ENCODE results near the gene NEBL.

The NEBL gene

GRCh38 chr10:20778008-20778757 is 118.9 kb downstream of the NEBL start:
- no peak for DNase-seq (ENCODE audit: low read depth in 2 of 2)

GRCh38 chr10:20776384-20777118 is 120.6 kb downstream of the NEBL start:
- DNase-seq (ENCODE audit: low read depth in 2 of 2), result no peak

DNA sequence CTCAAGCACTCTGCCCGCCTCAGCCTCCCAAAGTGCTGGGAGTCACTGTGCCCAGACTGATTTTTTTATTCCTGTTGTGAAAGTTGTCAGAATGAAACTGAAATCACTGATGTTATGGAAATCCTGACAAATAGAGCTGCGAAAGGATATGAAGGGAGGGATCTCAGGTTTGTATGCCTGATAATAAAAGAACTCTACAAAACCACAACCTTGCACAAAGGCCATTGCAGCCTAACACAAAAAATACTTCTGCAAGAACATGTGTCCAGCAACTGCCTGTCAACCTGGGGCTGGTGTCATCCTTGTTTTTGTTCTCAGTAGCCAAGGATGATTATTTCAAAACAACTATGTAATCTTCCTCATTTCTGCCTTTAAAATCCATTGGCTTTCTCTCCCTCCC is 126.1 kb downstream of the NEBL start:
- no peak for DNase-seq (ENCODE audit: low read depth in 2 of 2)

- DNase-seq (ENCODE audit: low read depth in 2 of 2), result no peak
These were observed 127.6 kb downstream of the NEBL start for GRCh38 chr10:20769481-20769880.

DNA sequence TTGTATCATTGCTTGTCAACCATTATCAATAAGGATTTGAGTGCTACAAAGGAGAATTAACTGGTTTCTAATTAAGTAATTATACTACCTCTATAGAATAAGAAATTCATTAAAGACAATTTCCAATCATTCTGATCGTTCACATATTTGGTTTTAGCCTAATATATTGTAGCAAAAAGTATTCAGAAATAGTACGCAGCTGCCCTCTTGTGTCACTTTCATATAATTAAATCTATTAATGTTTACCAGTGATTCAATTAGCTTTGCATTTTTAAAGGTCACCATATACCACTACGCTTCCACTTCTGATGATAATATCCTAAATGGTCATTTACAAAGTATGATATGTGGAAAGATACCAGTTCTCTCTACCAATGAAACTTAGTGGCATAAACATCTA is 128.3 kb downstream of the NEBL start:
- DNase-seq (ENCODE audit: low read depth in 2 of 2), result no peak

GRCh38 chr10:20767028-20767427 is 130.1 kb downstream of the NEBL start:
- no peak for DNase-seq (ENCODE audit: low read depth in 2 of 2)

DNA sequence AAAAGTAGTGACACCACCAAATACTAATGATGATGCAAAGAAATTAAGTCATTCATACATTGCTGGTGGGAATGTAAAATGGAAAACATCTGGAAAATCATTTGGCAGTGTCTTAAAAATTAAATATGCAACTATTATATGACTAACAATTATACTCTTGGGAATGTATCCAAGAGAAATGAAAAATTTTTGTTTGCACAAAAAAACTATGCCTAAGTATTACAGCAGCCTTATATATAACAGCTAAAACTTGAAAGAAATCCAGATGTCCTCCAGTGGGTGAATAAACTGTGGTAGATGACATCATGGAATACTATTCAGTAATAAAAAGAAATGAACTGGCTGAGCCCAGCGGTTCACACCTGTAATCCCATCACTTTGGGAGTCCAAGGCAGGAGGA is 132.0 kb downstream of the NEBL start:
- no peak for DNase-seq (ENCODE audit: low read depth in 2 of 2)

DNA sequence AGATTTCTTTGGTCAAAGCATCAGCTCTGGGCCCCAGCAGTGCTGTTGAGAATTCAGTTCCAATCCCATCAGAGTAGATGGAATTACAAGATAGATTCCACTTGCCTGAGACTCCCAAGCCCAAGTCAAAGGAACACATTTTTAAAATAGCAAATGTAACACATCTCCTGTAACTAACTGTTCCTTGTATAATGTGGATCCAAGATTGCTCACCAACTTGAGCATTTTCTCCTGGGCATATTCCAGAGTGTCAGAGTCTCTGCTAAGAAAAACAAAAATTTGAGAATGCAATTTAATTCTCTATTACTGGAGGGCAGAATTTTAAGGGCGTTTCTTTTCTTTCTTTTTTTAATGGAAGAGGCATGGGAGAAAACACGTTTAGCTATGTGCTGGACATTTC is 136.7 kb downstream of the NEBL start:
- no peak for DNase-seq (ENCODE audit: low read depth in 2 of 2)

- DNase-seq (ENCODE audit: low read depth in 2 of 2), result no peak
These were observed 148.6 kb downstream of the NEBL start for GRCh38 chr10:20748551-20748950.

- DNase-seq (ENCODE audit: low read depth in 2 of 2), result no peak
These were observed 149.3 kb downstream of the NEBL start for GRCh38 chr10:20747782-20748181.

DNA sequence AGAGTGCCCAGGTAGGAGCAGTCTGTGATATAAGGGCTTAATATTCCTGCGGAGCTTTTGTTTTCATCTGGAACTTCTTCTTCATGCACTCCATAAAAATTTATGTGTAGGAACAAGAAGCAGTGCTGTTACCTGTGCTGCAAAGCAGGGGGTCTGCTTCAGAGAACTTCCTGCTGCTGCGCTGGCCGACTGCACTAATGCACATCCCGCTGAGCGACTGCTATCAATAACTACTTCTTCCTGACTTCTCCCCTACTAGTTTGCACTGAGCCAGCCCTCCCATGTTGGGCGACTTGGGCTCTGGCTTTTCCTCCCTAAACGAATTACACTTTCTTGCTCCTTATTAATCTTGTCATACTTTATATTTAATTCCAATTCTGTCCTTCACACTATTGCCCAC is 150.3 kb downstream of the NEBL start:
- no peak for DNase-seq (ENCODE audit: low read depth in 2 of 2)

DNA sequence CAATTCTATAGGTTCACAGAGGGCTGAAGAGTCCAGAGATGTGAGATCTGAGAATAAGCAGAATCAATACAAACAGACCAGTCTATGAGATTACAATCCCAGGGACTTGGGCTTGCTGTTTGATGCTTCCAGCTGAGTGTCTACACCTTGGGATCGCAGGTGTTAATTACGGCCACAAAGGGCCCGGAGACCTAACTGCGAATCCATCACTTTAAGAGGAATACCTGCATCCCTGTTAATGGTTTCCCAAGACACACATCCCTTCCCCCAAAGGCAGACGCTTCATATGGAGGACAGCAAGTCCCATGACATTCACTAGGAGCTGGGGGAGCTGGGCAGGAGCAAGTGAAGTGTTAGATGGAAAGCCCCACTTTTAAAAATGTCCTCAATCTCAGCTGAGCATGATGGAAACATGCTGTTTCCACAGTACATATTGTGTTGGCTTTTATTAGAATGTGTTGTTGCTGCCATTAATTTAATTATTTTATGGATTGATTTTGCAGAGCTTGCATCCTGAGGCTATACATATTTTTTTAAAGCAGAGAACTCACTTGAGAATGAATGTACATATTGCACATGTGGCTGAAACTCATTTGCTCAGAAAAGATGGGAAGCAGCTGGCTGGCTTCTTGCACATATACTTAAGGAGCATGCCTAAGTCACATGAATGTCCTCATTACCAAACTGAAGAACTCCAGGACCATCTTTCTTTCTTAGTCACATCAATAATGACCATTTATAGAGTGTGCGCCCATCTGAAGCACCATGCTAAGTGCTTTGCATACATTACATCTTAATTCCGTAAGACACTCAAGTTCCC is 151.3 kb downstream of the NEBL start:
- DNase-seq (ENCODE audit: low read depth in 2 of 2), result no peak

GRCh38 chr10:20744821-20745220 is 152.3 kb downstream of the NEBL start:
- DNase-seq (ENCODE audit: low read depth in 2 of 2), result no peak

DNA sequence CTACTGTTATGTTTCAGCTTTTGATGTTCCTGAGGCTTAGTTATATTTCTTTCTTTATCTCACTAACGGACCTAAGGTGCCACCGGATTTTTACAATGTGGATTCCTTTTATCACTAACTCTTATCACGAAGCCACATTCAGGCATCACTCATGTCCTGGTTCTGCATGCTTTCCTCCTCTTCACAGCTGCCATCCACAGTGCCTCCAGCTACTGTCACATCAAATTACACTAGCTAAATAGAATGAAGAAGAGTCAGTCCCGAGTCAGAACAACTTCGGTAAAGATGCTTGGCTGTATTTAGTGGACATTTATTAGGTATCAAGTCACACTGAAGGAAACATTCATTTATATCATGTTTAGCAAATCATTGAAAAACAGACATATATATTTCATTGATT is 153.2 kb downstream of the NEBL start:
- no peak for DNase-seq (ENCODE audit: low read depth in 2 of 2)

DNA sequence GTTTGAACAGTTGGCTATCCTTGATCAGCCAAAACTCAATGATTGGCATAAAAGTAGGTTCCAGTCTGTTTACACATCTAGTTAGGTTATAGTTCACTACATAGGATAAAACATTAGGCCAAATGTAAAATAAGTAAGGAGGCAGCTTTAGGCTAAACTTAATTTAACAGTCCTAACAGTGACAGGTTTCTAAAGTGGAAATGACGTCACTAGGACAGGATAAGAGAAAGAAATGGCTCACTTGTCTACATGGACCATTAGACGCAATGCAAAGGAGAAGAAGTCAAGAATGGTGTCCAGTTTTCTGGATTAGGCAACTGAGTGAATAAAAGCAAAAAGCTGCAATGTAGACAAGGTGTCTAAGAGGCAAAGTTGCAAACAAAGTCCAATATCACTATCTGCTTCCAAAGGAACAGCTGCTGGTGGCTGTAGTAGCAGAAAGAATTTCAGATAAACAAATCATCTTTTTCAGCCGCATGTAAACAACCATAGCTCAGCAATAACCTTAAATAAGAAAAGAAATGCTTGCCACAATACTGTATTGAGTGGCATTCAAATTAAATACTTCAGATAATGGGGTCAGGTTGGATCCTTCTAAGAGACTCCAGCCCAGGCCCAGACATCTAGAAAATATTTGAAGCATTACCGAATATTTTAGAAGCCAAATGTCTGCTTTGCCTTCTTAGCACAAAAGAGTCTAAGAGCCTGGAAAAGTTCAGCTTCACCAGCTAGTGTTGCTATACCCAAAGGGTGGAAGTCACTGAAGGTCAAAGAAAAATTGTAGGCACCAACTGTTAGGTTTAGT is 154.2 kb downstream of the NEBL start:
- no peak for DNase-seq (ENCODE audit: low read depth in 2 of 2)

DNA sequence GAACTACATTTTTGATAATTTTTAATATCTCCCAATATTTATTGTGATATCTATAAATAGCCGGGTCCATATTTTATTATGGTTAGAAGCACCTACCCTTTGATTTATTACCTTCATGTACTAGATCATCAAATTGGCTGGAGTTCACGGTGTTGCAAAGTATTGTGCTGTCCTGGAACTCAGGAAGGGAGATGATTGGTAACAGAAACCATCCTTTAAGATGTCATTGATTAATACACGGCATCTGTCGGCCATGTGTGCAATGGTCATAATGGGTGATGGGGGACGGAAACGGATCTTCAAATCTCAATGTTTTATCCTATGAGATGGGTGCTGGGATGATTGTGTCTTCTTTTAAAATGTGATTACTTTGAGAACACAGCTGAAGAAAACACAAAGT is 157.0 kb downstream of the NEBL start:
- no peak for DNase-seq (ENCODE audit: low read depth in 2 of 2)

DNA sequence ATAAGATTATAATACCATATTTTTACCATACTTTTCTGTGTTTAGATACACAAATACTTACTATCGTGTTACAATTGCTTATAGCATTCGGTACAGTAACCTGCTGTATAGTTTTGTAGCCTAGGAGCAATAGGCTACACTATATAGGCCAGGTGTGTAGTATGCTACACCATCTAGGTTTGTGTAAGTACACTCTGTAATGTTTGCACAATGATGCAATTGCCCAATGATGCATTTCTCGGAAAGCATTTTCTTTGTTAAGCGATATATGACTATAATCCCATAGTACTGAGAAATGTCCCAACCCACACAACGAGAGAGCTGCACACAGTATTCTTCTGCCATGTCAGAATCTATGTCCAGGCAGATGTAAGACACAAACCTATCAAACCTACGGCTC is 160.0 kb downstream of the NEBL start:
- no peak for DNase-seq (ENCODE audit: low read depth in 2 of 2)
